ENCODE measurements around the gene NDUFB10.

NDUFB10 gene

DNA sequence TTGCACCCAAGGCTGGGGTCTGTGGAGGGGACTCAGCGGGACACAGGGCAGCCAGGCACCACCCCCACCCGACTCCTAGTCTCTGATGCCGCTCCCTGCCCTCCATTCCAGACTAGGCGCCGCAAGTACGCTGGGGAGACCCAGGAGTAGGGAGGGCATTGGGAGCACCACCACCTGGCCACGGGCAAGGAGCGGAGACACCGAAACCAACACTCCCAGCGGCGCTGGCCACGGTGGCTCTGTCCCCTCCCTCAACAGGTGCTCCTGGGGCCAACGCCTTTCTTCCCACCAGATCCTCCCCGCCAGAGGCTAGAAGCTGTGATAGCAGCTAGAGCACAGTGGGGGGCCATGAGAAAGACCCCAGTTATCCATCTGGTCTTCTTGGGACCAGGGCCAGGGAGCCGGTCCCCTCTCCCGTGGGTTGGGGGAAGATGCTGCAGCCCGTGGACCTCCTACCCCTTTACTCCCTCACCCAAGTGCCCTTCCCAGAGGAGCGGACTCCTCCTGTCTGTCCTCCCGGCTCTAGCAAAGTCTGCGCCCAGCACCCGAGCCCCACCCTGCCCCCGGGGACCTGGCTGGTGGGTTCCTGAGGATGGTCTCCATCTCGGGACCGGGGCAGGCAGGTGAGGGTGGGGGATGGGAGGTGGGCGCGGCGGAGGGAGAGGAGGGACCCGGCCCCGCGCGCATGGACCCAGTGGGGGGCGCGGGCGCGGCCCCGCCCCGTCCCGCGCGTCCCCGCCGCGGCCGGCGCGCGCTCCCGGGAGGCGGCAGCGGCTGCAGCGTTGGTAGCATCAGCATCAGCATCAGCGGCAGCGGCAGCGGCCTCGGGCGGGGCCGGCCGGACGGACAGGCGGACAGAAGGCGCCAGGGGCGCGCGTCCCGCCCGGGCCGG, 30.1 kb downstream of the NDUFB10 start, which contains the start of gene SYNGR3:
SYNGR3 (plus strand) TSS at position 762 of the 892 bp plus-strand sequence. CDS start 133 bp downstream, outside the sequence.
- CTCF ChIA-PET, result no interaction called here
- POLR2A ChIA-PET, result interaction anchor here (1.1 to 1.2 kb wide), 2 partner anchors 8 to 18 kb away, joined by 3 read pairs; no protein-coding TSS in a partner anchor
- no peak for TF ChIP-seq FOXM1 (IDR thresholded peaks at IDR 0.05; ENCODE audit: borderline replicate concordance)
- TF ChIP-seq NFRKB (IDR thresholded peaks at IDR 0.05), result no peak
- TF ChIP-seq ELF4 (IDR thresholded peaks at IDR 0.05), result no peak
- no peak for TF ChIP-seq LEF1 (IDR thresholded peaks at IDR 0.05; ENCODE audit: borderline replicate concordance)
- no peak for TF ChIP-seq ARNT (IDR thresholded peaks at IDR 0.05)
- TF ChIP-seq L3MBTL2 (conservative IDR thresholded peaks at IDR 0.05), result no peak
- no peak for TF ChIP-seq TARDBP (IDR thresholded peaks at IDR 0.05)
- TF ChIP-seq SP1 (IDR thresholded peaks at IDR 0.05), result no peak
- TF ChIP-seq FOXA1 (IDR thresholded peaks at IDR 0.05), result no peak
- TF ChIP-seq CTBP1 (IDR thresholded peaks at IDR 0.05; ENCODE audit: borderline replicate concordance), result no peak
- no peak for TF ChIP-seq FOXK2 (IDR thresholded peaks at IDR 0.05)
- TF ChIP-seq ZNF384 (IDR thresholded peaks at IDR 0.05), result no peak
- TF ChIP-seq, protein P1, sequence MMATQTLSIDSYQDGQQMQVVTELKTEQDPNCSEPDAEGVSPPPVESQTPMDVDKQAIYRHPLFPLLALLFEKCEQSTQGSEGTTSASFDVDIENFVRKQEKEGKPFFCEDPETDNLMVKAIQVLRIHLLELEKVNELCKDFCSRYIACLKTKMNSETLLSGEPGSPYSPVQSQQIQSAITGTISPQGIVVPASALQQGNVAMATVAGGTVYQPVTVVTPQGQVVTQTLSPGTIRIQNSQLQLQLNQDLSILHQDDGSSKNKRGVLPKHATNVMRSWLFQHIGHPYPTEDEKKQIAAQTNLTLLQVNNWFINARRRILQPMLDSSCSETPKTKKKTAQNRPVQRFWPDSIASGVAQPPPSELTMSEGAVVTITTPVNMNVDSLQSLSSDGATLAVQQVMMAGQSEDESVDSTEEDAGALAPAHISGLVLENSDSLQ (IDR thresholded peaks at IDR 0.05), result no peak
- DNase-seq (ENCODE audit: extremely low spot score), result no peak

DNA sequence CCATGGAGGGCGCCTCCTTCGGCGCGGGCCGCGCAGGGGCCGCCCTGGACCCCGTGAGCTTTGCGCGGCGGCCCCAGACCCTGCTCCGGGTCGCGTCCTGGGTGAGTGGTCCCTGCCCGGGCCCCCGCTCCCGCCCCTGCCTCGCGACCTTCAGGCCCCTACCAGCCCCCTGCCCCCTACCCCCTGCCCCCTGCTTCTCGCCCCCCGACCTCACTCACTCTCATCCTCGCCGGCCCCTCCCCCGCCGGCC, 30.7 kb downstream of the NDUFB10 start:
- ChIA-PET CTCF (no interaction called here), POLR2A (interaction anchor here (1.0 to 3.3 kb wide), 2 partner anchors 25 to 27 kb away, joined by 4 to 15 read pairs; partner anchors contain the start of gene RPS2)
- TF ChIP-seq L3MBTL2 (conservative IDR thresholded peaks at IDR 0.05) (no peak), NFRKB (IDR thresholded peaks at IDR 0.05) (no peak), TARDBP (IDR thresholded peaks at IDR 0.05) (no peak), ZNF384 (IDR thresholded peaks at IDR 0.05) (no peak), FOXK2 (IDR thresholded peaks at IDR 0.05) (no peak), ARNT (IDR thresholded peaks at IDR 0.05) (no peak), BHLHE40 (IDR thresholded peaks at IDR 0.05; ENCODE audit: borderline replicate concordance) (no peak), SUZ12 (IDR thresholded peaks at IDR 0.05) (no peak), ELF4 (IDR thresholded peaks at IDR 0.05) (no peak), CTBP1 (IDR thresholded peaks at IDR 0.05; ENCODE audit: borderline replicate concordance) (no peak), HDGF (IDR thresholded peaks at IDR 0.05; ENCODE audit: borderline replicate concordance) (no peak), FOXM1 (IDR thresholded peaks at IDR 0.05; ENCODE audit: borderline replicate concordance) (no peak), LEF1 (IDR thresholded peaks at IDR 0.05; ENCODE audit: borderline replicate concordance) (no peak), FOXA1 (IDR thresholded peaks at IDR 0.05) (no peak), SP1 (IDR thresholded peaks at IDR 0.05) (no peak)
- TF ChIP-seq, protein P1 (IDR thresholded peaks at IDR 0.05), result no peak
- no peak for DNase-seq (ENCODE audit: extremely low spot score)

DNA sequence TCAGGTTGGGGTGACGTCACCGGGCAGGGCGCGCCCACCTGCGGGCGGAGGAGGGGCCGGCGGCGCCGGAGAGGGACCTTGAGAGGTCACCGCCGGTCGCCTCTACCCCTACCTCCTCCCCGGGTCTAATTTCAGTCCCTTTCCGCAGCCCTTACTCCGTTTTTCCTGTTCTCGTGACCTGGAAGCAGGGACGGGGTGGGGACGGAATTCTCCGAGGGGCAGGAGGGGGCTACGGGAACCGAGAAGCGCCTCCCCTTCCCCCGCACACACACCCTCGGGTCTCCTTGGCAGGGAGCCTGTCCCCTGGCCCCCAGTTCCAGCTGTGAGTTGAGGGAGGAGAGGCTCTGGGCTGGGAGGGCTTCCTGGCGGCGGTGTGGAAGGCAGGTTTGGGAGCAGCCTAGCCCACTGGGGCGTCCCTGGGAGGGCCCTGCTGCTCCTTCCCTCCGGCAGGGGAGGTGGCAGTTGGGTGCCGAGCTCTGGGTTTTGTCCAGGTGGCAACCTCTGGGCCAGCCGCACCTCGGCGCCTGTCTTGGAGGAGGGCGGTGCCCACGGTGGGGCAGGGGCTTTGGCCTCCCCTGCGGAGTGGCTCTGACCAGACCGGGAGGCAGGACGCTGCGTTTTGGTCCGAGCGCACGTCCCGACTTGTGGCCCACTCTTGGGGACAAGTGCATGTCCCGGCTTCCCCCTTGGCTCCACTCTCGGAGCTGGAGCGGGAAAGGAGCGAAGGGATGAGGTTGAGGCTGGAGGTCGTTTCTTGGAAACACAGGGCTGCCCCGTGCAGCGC, 31.2 kb downstream of the NDUFB10 start:
- ChIA-PET CTCF (no interaction called here), POLR2A (interaction anchor here (1.0 to 3.3 kb wide), 2 partner anchors 26 to 27 kb away, joined by 4 to 15 read pairs; partner anchors contain the start of gene RPS2)
- TF ChIP-seq CTBP1 (IDR thresholded peaks at IDR 0.05; ENCODE audit: borderline replicate concordance) (no peak), NFRKB (IDR thresholded peaks at IDR 0.05) (no peak), HDGF (IDR thresholded peaks at IDR 0.05; ENCODE audit: borderline replicate concordance) (no peak), ELF4 (IDR thresholded peaks at IDR 0.05) (no peak)
- no peak for DNase-seq (ENCODE audit: extremely low spot score)

DNA sequence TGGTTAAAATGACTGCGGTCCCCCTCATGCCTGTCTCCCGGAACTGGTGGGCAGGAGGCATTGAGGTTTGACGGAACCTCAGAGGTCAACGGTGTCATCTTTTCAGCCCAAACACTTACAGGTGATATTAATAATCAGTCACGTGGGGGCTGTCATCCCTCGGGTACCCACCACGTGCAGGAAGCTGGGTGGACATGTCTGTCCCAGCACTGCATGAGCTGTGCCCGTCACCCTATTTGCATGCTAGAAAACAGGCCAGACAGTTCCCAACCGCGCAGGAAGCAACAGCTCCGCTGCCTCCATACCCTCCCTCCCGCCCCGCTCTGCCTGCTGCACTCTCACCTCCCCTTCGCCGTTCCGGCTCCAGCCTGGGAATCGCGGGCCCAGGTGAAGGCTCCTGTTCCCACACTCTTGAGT, 31.8 kb downstream of the NDUFB10 start:
- POLR2A ChIA-PET, result interaction anchor here (0.6 to 3.3 kb wide), 3 partner anchors 16 to 28 kb away, joined by 3 to 15 read pairs (median 4); partner anchors contain the start of gene RPS2
- DNase-seq (ENCODE audit: extremely low spot score), result no peak
- CTCF ChIA-PET, result no interaction called here
- no peak for TF ChIP-seq ARNT (IDR thresholded peaks at IDR 0.05)
- no peak for TF ChIP-seq HDGF (IDR thresholded peaks at IDR 0.05; ENCODE audit: borderline replicate concordance)
- no peak for TF ChIP-seq CTBP1 (IDR thresholded peaks at IDR 0.05; ENCODE audit: borderline replicate concordance)
- TF ChIP-seq, protein P1 (IDR thresholded peaks at IDR 0.05), result no peak
- no peak for TF ChIP-seq ELF4 (IDR thresholded peaks at IDR 0.05)
- no peak for TF ChIP-seq SUZ12 (IDR thresholded peaks at IDR 0.05)
- TF ChIP-seq BHLHE40 (IDR thresholded peaks at IDR 0.05; ENCODE audit: borderline replicate concordance), result no peak
- no peak for TF ChIP-seq LEF1 (IDR thresholded peaks at IDR 0.05; ENCODE audit: borderline replicate concordance)
- no peak for TF ChIP-seq FOXM1 (IDR thresholded peaks at IDR 0.05; ENCODE audit: borderline replicate concordance)
- TF ChIP-seq TARDBP (IDR thresholded peaks at IDR 0.05), result no peak
- no peak for TF ChIP-seq SP1 (IDR thresholded peaks at IDR 0.05)
- TF ChIP-seq ZNF384 (IDR thresholded peaks at IDR 0.05), result no peak

DNA sequence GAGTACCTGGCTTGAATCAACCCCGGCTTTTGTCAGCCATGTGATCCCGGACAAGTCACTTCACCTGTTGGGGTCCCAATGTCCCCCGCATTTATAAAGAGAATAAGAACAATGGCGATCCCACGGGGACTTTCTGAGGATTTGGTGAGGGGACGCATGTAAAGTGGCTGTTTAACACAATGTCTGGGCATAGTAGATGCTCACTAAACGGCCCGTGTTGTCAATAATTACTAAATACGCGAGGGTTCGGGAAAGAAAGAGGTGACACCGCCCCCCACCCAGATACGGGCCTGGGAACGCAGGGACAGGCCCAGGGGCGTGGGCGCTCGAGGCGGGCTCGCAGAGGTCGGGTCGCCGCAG, 32.2 kb downstream of the NDUFB10 start:
- no peak for DNase-seq (ENCODE audit: extremely low spot score)
- TF ChIP-seq NFRKB (IDR thresholded peaks at IDR 0.05) (no peak), FOXA1 (IDR thresholded peaks at IDR 0.05) (no peak), FOXK2 (IDR thresholded peaks at IDR 0.05) (no peak), L3MBTL2 (conservative IDR thresholded peaks at IDR 0.05) (no peak), BHLHE40 (IDR thresholded peaks at IDR 0.05; ENCODE audit: borderline replicate concordance) (no peak), SUZ12 (IDR thresholded peaks at IDR 0.05) (no peak), ZNF384 (IDR thresholded peaks at IDR 0.05) (no peak), LEF1 (IDR thresholded peaks at IDR 0.05; ENCODE audit: borderline replicate concordance) (no peak), ELF4 (IDR thresholded peaks at IDR 0.05) (no peak), TARDBP (IDR thresholded peaks at IDR 0.05) (no peak), HDGF (IDR thresholded peaks at IDR 0.05; ENCODE audit: borderline replicate concordance) (no peak), ARNT (IDR thresholded peaks at IDR 0.05) (no peak), SP1 (IDR thresholded peaks at IDR 0.05) (no peak)
- TF ChIP-seq, protein P1 (IDR thresholded peaks at IDR 0.05), result no peak
- POLR2A ChIA-PET, result interaction anchor here (0.6 to 3.3 kb wide), 2 partner anchors 16 to 27 kb away, joined by 3 to 15 read pairs; partner anchors contain the start of gene RPS2
- CTCF ChIA-PET, result no interaction called here

Measured in HEK293T (cell line).